Stimulated activated CD4-positive, alpha-beta T cell treated with anti-CD3 and anti-CD28 coated beads, TNF-alpha, amount 100 ng/mL, for 24 hours (primary cell): Measurements from ENCODE around the gene GORASP1.

Source experiments
- DNase-seq, 3 experiments: peaks; one replicate each; pipeline ENCODE4 v3.0.0-alpha.2; 2020; ENCODE audit warnings: low read depth in 3 of 3

The GORASP1 gene

DNA sequence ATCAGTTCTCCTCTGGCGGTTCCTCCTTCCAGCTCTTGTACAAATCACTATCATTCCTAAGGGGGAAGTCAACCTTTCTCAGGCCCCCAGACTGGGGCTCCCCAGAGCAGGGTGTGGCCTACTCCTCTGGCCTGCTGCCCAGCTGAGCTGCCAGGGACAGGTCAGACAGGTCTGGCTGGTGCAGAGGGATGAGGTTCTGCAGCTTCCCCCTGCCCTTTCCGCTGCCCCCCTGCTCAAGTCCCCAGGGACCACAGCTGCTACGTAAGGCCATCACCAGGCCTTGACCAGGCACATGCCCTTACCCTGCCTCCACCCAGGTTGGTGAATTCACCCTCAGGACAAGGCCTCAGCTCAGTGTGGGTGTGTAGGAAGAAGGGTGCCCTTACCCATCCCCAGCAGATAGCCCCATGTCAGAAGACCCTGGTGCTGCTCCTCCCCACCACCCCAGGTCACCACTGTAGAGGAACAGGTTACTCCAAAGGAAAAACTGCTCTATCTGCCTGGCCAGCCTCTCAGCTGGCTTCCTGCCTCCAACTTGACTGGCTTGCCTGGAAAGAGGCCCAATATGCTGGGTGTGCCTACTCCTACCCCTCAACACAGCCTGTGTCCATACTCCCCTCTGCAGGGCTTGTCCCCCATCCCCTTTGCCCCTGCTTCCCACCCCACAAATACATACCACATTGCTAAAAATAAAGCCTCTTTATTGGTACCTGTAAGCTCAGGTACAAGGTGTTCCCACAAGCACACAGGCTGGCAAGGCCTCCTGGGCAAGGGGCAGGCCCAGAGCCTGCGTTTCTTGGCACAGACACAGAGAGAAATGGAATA is 34.0 kb upstream of the GORASP1 start:
- no peak for DNase-seq

DNA sequence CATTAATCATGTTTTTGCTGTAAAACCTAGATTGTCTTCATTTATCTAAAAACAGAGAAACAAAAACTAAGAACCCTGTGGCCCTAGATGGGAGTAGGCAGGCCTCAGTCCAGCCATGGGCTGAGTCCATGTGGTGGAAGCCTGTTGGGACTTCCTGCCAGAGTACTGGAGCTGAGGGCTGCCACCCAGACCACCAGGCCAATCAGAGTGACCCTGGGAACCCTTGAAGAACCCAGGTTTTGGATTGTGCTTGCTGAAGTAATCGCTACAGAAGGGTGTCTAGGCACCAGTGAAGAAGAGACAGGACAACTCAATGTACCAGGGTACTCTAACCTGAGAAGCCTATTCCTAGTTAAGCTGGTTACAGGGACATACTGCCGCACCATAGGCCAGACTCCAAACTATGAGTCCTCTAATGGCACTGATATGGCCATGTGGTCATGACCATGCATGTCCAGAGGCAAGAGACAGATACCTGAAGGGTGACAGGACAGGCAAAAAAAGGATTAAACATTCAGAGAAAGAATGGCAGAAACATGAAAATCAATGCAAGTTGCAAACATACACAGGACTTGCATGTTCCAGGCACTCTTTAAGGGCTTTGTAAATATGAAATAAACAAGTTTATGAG is 33.0 kb upstream of the GORASP1 start:
- no peak for DNase-seq

DNA sequence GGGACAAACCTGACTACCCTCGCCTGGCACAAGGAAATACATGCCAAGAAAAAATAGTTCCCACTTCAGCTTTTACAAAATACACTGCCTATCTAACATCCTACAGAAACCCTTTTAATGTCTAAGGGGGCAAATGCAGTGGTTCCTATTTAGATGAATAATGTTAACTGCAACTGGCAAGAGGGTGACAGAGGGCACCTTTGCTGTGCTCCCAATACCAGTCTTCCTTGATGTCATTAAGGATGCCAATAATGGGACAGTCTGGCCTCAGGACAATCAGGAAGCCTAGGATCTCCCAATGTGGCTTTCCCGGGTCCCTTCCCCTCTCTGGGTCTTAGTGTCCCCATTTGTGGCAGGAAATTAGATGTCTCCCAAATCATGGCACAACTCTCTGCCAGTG is 32.0 kb upstream of the GORASP1 start:
- DNase-seq: no peak

DNA sequence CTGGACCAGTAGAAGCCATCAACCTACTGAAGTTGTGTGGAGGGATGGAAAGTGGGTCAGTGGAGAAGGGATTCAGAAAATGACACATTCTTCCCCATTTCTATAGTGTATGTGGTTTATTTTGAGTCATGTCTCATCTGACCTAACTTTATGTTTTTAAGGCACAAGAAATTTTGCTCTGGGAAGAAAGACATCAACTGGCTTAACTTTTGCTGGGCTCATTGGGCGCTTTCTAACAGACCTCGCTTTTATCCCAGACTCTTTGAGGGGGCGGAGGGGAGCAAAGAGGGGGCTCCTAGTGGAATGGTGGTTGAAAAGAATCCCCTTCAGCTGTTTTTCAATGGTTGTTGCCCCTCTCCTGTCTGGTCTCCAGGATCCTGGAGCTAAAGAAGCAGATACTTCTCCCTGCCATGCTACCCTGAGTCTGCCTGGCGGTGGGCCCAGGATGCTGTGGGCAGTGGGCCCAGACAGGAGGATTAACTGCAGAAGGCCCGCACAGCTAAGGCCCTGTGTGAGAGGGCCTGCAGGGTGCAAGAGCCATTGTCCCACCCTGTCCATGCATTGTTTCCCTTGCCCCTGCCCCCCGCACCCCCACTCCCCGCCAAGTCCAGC is 31.5 kb upstream of the GORASP1 start:
- DNase-seq: no peak

DNA sequence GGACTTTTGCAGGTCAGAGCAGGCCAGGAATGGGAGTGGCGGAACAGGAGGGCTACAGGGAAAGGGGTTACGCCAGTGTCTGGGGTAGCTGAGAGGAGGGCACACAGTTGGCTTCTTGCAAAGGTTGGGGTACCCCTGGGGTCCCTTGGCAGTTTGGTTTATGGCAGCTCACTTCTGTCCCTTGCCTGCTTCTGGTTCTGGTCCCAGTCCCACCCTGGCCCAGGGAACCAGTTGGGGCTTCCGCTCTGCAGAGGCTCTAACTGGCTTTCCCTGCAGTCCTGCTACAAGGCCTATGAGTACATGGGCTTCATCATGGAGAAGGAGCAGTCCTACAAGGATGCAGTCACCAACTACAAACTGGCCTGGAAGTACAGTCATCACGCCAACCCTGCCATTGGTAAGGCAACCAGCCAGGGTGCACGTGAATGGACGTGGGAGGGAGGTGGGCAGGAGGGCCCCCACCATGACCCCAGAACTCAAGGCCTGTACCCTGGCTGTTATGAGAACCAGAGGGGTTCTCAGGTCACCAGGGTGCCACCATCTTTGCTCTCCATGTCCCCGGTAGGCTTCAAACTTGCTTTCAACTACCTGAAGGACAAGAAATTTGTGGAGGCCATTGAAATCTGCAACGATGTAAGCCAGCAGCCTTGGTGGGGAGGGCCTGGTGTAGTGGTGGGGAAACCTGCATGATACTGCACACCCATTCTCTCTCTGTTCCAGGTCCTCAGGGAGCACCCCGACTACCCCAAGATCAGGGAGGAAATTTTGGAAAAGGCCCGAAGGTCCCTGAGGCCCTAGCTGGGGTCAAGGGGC is 30.8 kb upstream of the GORASP1 start:
- DNase-seq: no peak

DNA sequence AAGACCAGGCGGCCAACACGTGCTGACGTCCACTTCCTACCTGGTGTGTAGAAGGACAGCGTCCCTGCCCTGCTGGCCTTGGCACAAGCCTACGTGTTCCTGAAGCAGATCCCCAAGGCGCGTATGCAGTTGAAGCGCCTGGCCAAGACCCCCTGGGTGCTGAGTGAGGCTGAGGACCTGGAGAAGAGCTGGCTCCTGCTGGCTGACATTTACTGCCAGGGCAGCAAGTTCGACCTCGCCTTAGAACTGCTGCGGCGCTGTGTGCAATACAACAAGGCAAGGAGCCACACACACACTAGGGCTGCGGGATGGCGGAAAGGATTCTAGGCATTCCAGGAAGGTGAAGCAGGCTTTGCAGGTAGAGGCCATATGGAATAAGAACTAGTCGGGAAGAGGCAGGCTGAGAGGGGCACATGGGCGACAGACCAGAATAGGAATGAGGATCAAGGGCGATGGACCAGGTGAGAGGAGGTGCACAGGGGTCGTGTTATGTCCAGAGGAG is 30.1 kb upstream of the GORASP1 start:
- no peak for DNase-seq

DNA sequence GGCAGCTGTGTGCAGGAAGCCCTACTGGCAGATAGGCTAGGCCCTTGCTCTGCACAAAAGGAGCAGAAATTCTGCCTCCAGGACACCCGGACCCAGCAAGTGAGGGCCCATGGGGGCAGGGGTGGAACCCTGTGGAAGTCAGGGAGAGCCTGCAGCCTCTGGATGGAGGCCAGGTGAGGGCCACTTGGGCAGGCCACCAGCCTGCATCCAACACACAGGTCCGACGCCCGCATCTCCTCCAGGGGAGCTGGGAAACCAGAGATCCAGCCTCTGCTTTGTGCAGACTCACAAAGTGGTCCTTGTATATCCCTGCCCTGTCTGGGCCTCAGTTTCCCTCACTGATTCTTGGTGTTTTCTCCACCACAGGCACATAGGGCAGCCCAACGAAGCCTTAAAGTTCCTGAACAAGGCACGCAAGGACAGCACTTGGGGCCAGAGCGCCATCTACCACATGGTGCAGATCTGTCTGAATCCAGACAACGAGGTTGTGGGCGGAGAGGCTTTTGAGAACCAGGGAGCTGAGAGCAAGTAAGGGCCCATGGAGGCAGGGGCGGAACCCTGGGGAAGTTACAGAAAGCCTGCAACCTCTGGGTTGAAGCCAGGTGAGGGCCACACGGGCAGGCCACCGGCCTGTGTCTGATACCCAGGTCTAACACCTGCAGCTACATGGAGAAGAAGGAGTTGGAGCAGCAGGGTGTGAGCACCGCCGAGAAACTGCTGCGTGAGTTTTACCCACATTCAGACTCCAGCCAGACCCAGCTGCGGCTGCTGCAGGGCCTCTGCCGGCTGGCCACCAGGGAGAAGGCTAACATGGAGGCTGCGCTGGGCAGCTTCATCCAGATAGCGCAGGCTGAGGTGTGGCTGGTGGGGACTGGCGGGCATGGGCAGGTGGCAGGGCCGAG is 29.4 kb upstream of the GORASP1 start:
- DNase-seq: no peak

DNA sequence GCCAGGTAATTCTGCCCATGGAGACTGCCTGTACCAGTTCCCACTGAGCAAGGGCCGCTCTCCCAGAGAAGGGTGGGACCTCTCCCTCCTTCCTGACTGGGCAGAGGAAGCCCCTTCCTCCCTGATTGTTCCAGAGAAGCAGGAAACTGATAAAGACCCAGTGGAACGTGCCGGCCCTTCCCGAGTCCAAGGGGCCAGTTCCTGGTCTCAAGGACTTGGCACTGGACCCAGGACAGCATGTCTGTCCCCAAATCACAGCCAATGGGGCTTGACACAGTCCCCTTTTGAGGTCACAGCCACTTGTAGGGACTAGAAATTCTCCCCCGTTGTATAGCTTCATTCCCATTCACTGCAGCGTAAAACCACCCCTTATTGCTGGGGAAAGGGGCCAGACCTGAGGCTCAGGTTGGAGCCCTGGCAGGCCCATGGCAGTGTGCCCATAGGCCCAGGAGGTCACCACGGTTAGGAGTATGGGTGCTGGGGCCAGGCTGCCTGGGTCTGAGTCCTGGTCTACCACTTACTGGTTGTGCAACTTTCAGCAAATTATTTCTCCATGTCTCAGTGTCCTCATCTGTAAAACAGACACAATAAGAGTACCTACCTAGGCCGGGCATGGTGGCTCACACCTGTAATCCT is 27.9 kb upstream of the GORASP1 start:
- DNase-seq: no peak

DNA sequence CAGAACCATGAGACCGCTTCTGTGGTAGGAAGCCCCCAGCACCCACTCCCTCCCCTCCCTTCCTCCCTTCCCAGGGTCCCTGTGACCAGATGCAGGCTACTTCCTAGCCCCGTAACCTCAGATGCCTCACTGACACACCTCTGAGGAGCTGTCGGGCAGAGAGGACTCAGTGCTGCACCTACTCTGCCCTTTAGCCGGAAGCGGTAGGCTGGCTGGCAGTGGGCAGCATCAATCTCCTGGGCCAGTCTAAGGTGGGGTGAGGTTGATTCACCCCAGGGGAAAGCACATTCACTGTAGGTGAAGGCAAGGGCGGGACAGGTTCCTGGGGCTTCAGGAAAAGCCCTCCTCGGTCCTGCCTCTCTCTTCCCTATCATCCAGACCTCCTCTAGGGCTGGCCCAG is 26.9 kb upstream of the GORASP1 start:
- DNase-seq: no peak

DNA sequence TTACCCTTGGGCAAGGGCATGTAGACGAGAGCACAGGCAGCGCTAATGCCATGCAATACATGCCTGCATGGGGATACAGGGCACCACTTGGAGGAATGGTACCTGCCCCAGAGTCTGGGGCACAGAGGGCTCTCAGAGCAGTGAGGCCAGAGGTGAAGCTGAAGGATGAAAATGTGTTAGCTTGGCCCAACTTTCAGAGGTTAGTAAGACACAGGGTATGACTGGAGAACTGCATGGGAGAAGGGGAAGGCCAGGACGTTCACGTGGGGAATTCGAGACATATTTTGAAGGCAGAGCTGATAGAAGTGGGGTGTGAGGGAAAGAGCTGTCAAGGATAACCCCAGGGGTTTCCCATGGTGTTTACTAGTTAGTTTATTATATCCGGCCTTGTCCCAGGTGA is 26.4 kb upstream of the GORASP1 start:
- DNase-seq: no peak

DNA sequence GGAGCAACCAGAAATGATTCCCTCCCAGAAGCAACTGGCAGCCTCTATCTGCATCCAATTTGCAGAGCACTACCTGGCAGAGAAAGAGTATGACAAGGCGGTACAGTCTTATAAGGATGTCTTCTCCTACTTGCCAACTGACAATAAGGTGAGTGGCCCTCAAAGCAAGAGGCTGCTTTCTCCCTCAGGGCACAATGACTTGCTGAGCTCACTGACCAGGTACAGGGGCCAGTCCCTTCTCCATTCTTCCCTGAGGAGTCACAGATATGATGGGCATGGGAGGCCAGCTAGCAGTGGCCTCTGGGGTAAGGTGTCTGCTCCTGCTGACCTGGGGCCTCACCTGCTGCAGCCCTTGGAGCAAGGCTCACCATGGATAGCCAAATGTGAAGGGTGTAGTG is 25.7 kb upstream of the GORASP1 start:
- DNase-seq: no peak

DNA sequence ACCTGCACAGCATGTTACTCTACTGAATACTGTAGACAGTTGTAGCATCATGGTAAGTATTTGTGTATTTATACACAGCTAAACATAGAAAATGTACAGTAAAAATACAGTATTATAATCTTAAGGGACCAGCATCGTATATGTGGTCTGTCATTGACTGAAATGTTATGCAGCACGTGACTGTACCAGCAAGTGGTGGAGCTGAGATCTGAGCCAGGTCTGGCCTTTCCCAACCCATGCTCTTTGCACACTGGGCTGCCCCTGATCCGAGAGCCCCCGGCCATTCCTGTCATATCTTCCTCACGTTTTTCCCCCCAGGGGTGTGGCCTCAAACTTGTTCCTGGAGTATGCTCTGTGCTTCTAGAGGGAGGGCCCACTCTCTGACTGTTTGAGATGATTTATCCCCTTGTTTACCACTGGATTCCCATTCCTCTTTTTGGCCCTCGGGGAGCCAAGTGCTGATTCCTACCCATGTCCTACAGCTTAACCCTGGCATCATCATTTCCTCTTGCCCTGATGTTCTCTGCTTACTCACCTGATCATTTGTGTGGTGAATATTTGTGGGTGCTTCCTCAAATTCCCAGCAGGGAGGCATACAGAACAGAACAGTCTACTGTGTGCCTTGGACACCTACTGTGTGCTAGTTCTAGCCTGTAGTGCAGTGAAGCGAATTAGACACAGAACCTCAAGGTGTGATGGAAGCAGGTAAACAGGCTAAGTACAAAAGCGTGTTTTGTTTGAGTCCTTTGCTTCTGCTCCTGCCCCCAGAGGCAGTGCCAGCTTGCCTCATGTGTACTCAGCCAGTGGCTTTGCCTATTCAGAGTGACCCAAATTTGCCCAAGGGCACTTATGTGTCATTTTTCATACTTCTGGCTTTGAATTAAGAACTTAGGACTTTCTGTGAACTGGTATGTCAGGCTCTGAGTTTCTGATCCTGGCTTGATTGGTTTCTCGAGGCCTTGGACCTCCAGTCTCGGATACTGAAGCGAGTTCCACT is 25.0 kb upstream of the GORASP1 start:
- DNase-seq: no peak

DNA sequence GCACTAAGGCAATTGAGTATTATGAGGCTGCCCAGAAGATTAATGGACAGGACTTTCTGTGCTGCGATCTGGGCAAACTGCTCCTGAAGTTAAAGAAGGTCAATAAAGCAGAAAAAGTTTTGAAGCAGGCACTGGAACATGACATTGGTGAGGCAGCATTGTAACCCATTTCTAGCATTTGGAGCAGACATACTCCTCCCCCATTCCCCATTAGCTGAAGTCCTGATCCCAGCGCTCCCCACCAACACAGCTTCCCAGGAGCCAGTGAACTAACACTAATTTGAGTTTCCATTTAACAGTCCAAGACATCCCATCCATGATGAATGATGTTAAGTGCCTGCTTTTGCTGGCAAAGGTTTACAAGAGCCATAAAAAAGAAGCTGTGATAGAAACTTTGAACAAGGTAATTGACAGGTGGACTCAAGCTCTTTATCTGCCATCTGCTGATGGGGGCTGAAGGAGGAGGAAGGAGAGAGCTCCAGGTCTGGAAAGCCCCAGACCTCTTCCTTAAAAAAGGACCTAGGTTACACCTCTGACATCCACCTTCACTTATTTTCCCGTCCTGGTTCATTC is 23.4 kb upstream of the GORASP1 start:
- DNase-seq: no peak

DNA sequence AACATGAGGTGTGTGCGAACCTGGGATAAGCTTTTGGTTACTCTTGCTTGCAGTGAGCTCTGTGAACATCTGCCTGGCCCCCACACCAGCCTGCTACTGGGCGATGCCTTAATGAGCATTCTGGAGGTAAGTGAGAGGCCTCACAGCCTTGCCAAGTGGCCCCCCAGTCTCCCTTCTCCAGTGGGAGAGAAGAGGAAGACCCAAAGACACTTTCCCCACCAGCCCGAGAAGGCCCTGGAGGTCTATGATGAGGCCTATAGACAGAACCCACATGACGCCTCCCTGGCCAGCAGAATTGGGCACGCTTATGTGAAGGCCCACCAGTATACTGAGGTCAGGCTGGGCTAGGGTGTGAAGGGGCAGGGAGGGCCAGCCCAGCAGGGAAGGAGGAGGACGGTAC is 22.6 kb upstream of the GORASP1 start:
- DNase-seq: no peak

DNA sequence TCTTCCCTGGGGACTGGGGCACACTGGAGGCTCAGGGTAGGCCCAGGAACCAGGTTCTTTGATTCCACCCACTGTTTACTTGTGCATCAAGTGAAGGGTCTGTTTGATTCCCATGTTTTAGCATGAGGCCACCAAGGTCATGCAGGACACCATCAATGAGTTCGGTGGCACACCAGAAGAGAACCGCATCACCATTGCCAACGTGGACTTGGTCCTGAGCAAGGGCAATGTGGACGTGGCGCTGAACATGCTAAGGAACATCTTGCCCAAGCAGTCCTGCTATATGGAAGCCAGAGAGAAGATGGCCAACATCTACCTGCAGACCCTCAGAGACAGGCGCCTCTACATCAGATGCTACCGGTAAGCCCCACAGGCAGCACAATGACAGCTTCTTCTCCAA is 21.5 kb upstream of the GORASP1 start:
- DNase-seq: no peak

DNA sequence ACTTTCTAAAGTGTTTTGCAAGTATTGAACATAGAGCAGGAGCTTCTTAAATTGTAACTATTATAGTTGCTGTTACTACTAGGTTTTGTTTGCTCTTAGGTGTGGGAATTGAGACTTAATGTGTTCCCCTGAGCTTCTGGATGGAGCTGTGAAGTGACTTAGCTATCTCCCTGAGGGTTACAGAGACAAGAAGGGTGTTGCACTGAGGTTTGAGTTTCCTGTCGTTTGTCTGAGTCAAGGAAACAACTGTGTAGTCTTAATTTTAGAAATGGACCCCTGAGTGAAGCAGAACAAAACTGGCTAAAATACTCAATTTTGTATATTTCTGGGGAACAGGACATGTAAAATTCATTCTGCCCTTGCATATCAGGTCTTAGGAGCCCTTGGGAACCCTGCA is 20.5 kb upstream of the GORASP1 start:
- DNase-seq: no peak

DNA sequence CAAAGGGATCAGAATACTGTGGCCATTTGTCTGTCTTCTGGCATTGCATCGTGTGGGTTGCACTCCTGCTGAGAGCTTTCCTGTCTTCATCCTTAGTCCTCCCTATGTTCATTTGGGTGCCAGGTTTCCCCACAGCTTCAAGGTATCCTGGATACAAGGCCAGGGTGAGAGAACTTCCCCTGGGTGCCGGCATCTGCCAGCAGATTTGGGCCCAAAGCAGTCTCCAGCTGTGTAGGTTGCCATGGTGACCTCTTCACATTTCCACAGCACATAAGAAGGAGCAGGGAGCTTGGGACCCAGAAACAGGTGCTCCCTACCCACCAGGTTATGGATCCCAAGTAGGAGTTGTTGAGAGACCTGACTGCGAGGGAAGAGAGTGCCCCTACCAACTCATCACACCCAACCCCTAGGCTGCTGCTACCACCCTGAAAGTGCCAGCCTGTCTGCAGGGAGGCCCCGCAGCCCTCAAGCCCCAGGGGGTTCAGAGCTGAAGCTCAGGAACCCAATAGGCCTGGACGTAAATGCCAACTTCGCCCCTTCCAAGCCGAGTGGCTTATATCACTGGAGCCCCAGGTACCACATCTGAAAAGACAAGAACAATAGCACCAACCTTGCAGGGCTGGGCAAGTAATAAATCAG is 20.0 kb upstream of the GORASP1 start:
- DNase-seq: no peak

DNA sequence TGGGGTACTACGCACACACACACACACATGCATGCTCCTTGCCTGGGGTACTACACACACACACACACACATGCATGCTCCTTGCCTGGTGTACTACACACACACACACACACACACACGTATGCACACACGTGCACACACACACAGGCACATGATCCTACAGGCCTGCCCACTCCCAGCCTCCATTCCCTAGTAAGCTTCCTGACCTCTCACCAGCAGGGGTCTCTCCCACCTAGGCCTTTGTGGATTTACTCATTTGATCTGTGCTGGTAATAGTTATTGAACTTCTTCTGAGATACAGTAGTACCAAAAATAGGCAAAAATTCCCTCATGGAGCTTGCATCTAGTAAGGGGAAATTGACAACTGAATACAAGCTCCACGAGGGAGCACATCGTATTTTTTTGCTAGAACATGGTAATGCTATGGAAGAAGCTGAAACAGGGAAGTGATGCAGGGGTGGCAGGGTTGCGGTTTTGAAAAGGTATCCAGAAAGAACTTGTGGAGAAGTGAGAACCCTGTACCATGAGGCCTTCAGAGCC is 19.2 kb upstream of the GORASP1 start:
- no peak for DNase-seq
